HCT116 (cell line): ENCODE results near the gene MAP3K12. TPM values are rescaled to one million over a fixed set of nuclear protein-coding genes. Genes with fewer than 3 reads are reported as not detected.

ENCODE experiments used
- ATAC-seq: fragments of 200-7000 bp; cut with Tn5 transposase; 2 replicates; pipeline ENCODE4 v1.9.1; 2020; ENCODE audit warnings: mild to moderate bottlenecking, moderate library complexity
- BruUV-seq: library from RNA; stranded (reverse); fragments of 400-500 nt; replicated peaks from 2 replicates; lab custom pipeline; 2021; lab: Mats Ljungman, UMichigan
- CTCF ChIA-PET: fragments of 300-600 bp; sonication (Branson Sonifier 250); formaldehyde crosslinking; loops from one replicate; lab custom pipeline; 2021; ENCODE audit warnings: antibody characterized with exemption; lab: Charles Lee
- POLR2A ChIA-PET: fragments of 300-600, 350-600 bp; sonication (Branson Sonifier 250); formaldehyde crosslinking; loops from one replicate; lab custom pipeline; 2021; ENCODE audit warnings: antibody characterized with exemption; lab: Charles Lee
- RAD21 ChIA-PET, 2 experiments: fragments of 300-600 bp; sonication (Branson Sonifier 250); formaldehyde crosslinking; loops; one replicate each; lab custom pipeline; 2023; ENCODE audit warnings: low total read pairs in 2 of 2; ENCODE audit not compliant: uncharacterized antibody in 2 of 2, unreplicated experiment in 2 of 2, low non-redundant PET in 1 of 2; lab: Charles Lee
- DNase-seq: peaks from one replicate; pipeline ENCODE4 v3.0.0-alpha.2; 2010; ENCODE audit warnings: low read depth, low spot score
- H2AFZ ChIP-seq: fragments of 200-600 bp; shearing (Covaris generic), sonication (generic); 2 replicates; pipeline ENCODE4 v1.6.1; 2017; ENCODE audit warnings: low read depth, mixed run types, mixed read lengths, antibody characterized with exemption, low read length; ENCODE audit not compliant: poor library complexity, severe bottlenecking
- H3K27ac ChIP-seq: 2 replicates; pipeline ENCODE4 v1.5.1; 2012; ENCODE audit warnings: low read depth, low read length
- H3K27me3 ChIP-seq: fragments of 200-600 bp; sonication (generic); 2 replicates; pipeline ENCODE4 v1.6.1; 2016; ENCODE audit warnings: mixed run types, low read length, mixed read lengths; ENCODE audit not compliant: insufficient read depth
- H3K36me3 ChIP-seq, 2 experiments: fragments of 200-500 bp in 1 of 2; fragments of 200-600 bp in 1 of 2; sonication (Bioruptor generic) in 1 of 2; sonication (generic) in 1 of 2; 2 replicates each; pipeline versions ENCODE4 v1.5.1 to v1.6.1; 2014 to 2016; ENCODE audit warnings: low read length in 2 of 2, inconsistent platforms in 1 of 2, mixed read lengths in 1 of 2, mixed run types in 1 of 2; ENCODE audit not compliant: insufficient read depth in 2 of 2, control insufficient read depth in 1 of 2
- H3K4me1 ChIP-seq, 2 experiments: fragments of 200-600 bp in 1 of 2; sonication (generic) in 1 of 2; 2 replicates each; pipeline versions ENCODE4 v1.5.1 to v1.6.1; 2012 to 2017; ENCODE audit warnings: low read length in 2 of 2, inconsistent platforms in 1 of 2, mild to moderate bottlenecking in 1 of 2, mixed read lengths in 1 of 2, mixed run types in 1 of 2, moderate library complexity in 1 of 2; ENCODE audit not compliant: insufficient read depth in 2 of 2, control insufficient read depth in 1 of 2
- H3K4me2 ChIP-seq: fragments of 200-600 bp; sonication (generic); 2 replicates; pipeline ENCODE4 v1.6.1; 2017; ENCODE audit warnings: mixed run types, low read length, mixed read lengths
- H3K4me3 ChIP-seq, 2 experiments: fragments of 200-600 bp in 1 of 2; sonication (generic) in 1 of 2; replicated peaks in 1 of 2; 2 replicates each; pipeline ENCODE4 v1.5.1; 2011 to 2016; ENCODE audit warnings: low read length in 2 of 2, control low read depth in 1 of 2, low read depth in 1 of 2, mild to moderate bottlenecking in 1 of 2, mixed read lengths in 1 of 2, mixed run types in 1 of 2
- H3K79me2 ChIP-seq: fragments of 200-600 bp; sonication (generic); 2 replicates; pipeline ENCODE4 v1.6.1; 2017; ENCODE audit warnings: mild to moderate bottlenecking, mixed run types, low read length, moderate library complexity, mixed read lengths; ENCODE audit not compliant: insufficient read depth
- H3K9ac ChIP-seq: fragments of 200-600 bp; sonication (generic); 2 replicates; pipeline ENCODE4 v1.6.1; 2016; ENCODE audit warnings: low read length, mixed read lengths
- H3K9me2 ChIP-seq: fragments of 200-600 bp; sonication (generic), shearing (Covaris generic); 2 replicates; pipeline ENCODE4 v1.6.1; 2017; ENCODE audit warnings: mixed run types, mild to moderate bottlenecking, moderate library complexity; ENCODE audit not compliant: insufficient read depth
- H3K9me3 ChIP-seq, 2 experiments: fragments of 200-500 bp in 1 of 2; fragments of 200-600 bp in 1 of 2; sonication (Bioruptor generic) in 1 of 2; sonication (generic) in 1 of 2; 2 replicates each; pipeline ENCODE4 v1.6.1; 2014 to 2017; ENCODE audit warnings: low read length in 2 of 2, mixed read lengths in 2 of 2, inconsistent platforms in 1 of 2, low read depth in 1 of 2, mild to moderate bottlenecking in 1 of 2, mixed run types in 1 of 2, moderate library complexity in 1 of 2; ENCODE audit not compliant: control insufficient read depth in 1 of 2, insufficient read depth in 1 of 2
- H4K20me1 ChIP-seq: fragments of 200-600 bp; sonication (generic), shearing (Covaris generic); 2 replicates; pipeline ENCODE4 v1.6.1; 2017; ENCODE audit warnings: mixed run types, mild to moderate bottlenecking, moderate library complexity; ENCODE audit not compliant: insufficient read depth
- ELF1 ChIP-seq: IDR thresholded peaks from 2 replicates; pipeline ENCODE4 v1.6.1; 2012; ENCODE audit warnings: low read depth, borderline replicate concordance
- POLR2A ChIP-seq: IDR thresholded peaks from 2 replicates; pipeline ENCODE4 v1.7.0; 2011; ENCODE audit warnings: borderline replicate concordance; ENCODE audit not compliant: insufficient read depth, insufficient read length; ENCODE audit errors: extremely low read depth
- POLR2AphosphoS5 ChIP-seq: IDR thresholded peaks from 2 replicates; pipeline ENCODE4 v1.6.1; 2011; ENCODE audit warnings: mild to moderate bottlenecking, low read depth, low read length, moderate library complexity
- YY1 ChIP-seq: IDR thresholded peaks from 2 replicates; pipeline ENCODE4 v1.6.1; 2011; ENCODE audit warnings: low read length, low read depth, moderate library complexity, mild to moderate bottlenecking; ENCODE audit not compliant: insufficient replicate concordance; ENCODE audit errors: extremely low read depth
- intact Hi-C: fragments of 100-400 bp; cut with micrococcal nuclease; formaldehyde crosslinking; loops from 2 replicates; pipeline ENCODE4 v1.10.0; 2022
- total RNA-seq: library from RNA; stranded (reverse); gene quantifications from one replicate; pipeline ENCODE4 v1.2.1, GENCODE V29; 2021; ENCODE audit not compliant: unreplicated experiment
- TF ChIP-seq, protein P1 (sequence below): IDR thresholded peaks from 2 replicates; pipeline ENCODE4 v1.6.1; 2011; ENCODE audit warnings: mild to moderate bottlenecking, low read length, moderate library complexity; ENCODE audit not compliant: insufficient replicate concordance; ENCODE audit errors: extremely low read depth
- TF ChIP-seq, protein P2 (sequence below): IDR thresholded peaks from 2 replicates; pipeline ENCODE4 v1.6.1; 2012
- TF ChIP-seq, protein P3 (sequence below): IDR thresholded peaks from 2 replicates; pipeline ENCODE4 v1.6.1; 2012
- TF ChIP-seq, protein P4 (sequence below): IDR thresholded peaks from 2 replicates; pipeline ENCODE4 v1.6.1; 2012; ENCODE audit warnings: low read depth

The MAP3K12 gene
- total RNA-seq, 1 experiment from 2014 or later = 16.3 TPM

DNA sequence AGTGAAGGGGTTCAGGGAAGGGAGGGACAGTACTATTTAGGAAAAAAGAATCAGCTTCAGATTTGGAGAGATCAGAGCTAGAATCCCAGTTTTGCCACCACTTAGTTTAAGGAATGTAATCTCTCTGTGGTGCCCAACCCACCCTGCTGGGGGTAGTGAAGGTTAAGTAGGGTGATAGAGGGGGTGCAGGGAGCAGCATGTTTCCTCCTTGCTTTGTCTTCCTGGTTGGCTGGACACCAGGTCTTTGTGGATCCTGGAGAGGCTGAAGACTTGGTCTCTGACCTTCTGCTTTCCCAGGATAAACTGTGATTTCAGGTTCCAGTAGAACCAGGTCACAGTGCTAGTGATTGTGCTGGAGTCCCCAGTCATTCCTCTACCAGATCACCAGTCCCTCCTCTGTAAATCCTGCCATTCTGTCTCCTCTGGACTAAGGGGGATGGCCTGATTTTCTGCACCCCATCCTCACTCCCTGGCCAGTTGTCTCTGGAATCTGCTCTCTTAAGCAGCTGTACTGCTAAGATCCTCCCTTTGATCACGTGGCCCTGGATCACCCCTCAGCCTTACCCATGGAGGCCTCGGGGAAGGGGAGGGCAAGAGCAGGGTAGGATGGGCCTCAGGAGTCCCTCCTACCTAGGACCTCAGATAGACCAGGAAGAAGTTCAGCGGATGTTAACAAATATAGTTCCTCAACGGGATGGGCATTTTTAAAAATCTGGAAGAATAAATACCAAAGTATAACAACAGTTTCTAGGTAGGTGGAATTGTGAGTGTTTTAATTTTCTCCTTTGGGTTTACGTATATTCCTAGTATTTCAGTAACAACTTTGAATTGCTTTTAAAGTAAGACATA, 3.1 kb downstream of the MAP3K12 start:
- no peak overlapping the region for H2AFZ ChIP-seq
- ChIA-PET CTCF (no interaction called here), POLR2A (interaction anchor here (0.7 kb wide), 1 partner anchor 121 kb away, joined by 3 read pairs; no protein-coding TSS in a partner anchor), RAD21 (no interaction called here)
- no peak overlapping the region for H3K4me3 ChIP-seq
- no peaks in the 10 kb centered on the region for H3K9me2 ChIP-seq
- no peak for DNase-seq
- no peak for ATAC-seq
- no peaks in the 10 kb centered on the region for H3K36me3 ChIP-seq
- H3K27ac ChIP-seq = no peak overlapping the region
- no peaks in the 10 kb centered on the region for H3K27me3 ChIP-seq
- H3K79me2 ChIP-seq = no peaks in the 10 kb centered on the region; the same call in 1 of the 2 replicates
- 0 out of 2 replicates have a peak overlapping the region, but pooled peaks have one; percentile 1 for H3K4me2 ChIP-seq
- peaks cover 18 to 50% of the 10 kb centered on the region in 2 experiments for H3K4me1 ChIP-seq
- H3K9me3 ChIP-seq = no peaks in the 10 kb centered on the region
- no peak overlapping the region for H3K9ac ChIP-seq
- BruUV-seq = no TSS peak
- TF ChIP-seq, protein P1, sequence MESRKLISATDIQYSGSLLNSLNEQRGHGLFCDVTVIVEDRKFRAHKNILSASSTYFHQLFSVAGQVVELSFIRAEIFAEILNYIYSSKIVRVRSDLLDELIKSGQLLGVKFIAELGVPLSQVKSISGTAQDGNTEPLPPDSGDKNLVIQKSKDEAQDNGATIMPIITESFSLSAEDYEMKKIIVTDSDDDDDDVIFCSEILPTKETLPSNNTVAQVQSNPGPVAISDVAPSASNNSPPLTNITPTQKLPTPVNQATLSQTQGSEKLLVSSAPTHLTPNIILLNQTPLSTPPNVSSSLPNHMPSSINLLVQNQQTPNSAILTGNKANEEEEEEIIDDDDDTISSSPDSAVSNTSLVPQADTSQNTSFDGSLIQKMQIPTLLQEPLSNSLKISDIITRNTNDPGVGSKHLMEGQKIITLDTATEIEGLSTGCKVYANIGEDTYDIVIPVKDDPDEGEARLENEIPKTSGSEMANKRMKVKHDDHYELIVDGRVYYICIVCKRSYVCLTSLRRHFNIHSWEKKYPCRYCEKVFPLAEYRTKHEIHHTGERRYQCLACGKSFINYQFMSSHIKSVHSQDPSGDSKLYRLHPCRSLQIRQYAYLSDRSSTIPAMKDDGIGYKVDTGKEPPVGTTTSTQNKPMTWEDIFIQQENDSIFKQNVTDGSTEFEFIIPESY = no peak
- TF ChIP-seq ELF1 (no peak), YY1 (no peak), POLR2AphosphoS5 (no peak), POLR2A (no peak)
- TF ChIP-seq, protein P2, sequence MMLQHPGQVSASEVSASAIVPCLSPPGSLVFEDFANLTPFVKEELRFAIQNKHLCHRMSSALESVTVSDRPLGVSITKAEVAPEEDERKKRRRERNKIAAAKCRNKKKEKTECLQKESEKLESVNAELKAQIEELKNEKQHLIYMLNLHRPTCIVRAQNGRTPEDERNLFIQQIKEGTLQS = no peak
- TF ChIP-seq, protein P3, sequence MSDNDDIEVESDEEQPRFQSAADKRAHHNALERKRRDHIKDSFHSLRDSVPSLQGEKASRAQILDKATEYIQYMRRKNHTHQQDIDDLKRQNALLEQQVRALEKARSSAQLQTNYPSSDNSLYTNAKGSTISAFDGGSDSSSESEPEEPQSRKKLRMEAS = no peak
- TF ChIP-seq, protein P4, sequence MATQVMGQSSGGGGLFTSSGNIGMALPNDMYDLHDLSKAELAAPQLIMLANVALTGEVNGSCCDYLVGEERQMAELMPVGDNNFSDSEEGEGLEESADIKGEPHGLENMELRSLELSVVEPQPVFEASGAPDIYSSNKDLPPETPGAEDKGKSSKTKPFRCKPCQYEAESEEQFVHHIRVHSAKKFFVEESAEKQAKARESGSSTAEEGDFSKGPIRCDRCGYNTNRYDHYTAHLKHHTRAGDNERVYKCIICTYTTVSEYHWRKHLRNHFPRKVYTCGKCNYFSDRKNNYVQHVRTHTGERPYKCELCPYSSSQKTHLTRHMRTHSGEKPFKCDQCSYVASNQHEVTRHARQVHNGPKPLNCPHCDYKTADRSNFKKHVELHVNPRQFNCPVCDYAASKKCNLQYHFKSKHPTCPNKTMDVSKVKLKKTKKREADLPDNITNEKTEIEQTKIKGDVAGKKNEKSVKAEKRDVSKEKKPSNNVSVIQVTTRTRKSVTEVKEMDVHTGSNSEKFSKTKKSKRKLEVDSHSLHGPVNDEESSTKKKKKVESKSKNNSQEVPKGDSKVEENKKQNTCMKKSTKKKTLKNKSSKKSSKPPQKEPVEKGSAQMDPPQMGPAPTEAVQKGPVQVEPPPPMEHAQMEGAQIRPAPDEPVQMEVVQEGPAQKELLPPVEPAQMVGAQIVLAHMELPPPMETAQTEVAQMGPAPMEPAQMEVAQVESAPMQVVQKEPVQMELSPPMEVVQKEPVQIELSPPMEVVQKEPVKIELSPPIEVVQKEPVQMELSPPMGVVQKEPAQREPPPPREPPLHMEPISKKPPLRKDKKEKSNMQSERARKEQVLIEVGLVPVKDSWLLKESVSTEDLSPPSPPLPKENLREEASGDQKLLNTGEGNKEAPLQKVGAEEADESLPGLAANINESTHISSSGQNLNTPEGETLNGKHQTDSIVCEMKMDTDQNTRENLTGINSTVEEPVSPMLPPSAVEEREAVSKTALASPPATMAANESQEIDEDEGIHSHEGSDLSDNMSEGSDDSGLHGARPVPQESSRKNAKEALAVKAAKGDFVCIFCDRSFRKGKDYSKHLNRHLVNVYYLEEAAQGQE = no peak
- TF ChIP-seq, all 23 proteins: peak for 0
- intact Hi-C loops = no loop called here
- no peaks in the 10 kb centered on the region for H4K20me1 ChIP-seq
